H1 (cell line): ENCODE measurements around the gene CT45A3. TPM values are rescaled to one million over a fixed set of nuclear protein-coding genes. Genes with fewer than 3 reads are reported as not detected.

Experiments used
- EP300 ChIP-seq, 2 experiments: IDR thresholded peaks; 1 replicate in 1 of 2; 2 replicates in 1 of 2; pipeline ENCODE4 v1.6.1; 2011 to 2012; ENCODE audit warnings: low read depth in 2 of 2, low read length in 2 of 2, mild to moderate bottlenecking in 2 of 2, borderline replicate concordance in 1 of 2, inconsistent platforms in 1 of 2, moderate library complexity in 1 of 2
- FOSL1 ChIP-seq: IDR thresholded peaks from 2 replicates; pipeline ENCODE4 v1.6.1; 2011; ENCODE audit warnings: mild to moderate bottlenecking, low read depth, low read length, moderate library complexity; ENCODE audit not compliant: insufficient read depth
- HDAC2 ChIP-seq, 2 experiments: fragments of 300-600 bp in 1 of 2; sonication (generic) in 1 of 2; IDR thresholded peaks; 2 replicates each; pipeline ENCODE4 v1.6.1; 2011 to 2012; ENCODE audit warnings: low read depth in 2 of 2, low read length in 2 of 2, mild to moderate bottlenecking in 2 of 2, moderate library complexity in 2 of 2, borderline replicate concordance in 1 of 2, inconsistent platforms in 1 of 2
- KDM1A ChIP-seq: fragments of 200-600, 300-600 bp; sonication (generic); IDR thresholded peaks from 2 replicates; pipeline ENCODE4 v1.7.1; 2016; ENCODE audit warnings: mild to moderate bottlenecking, low read length, borderline replicate concordance
- SUZ12 ChIP-seq: fragments of 200-600 bp; sonication (generic); IDR thresholded peaks from 2 replicates; pipeline ENCODE4 v1.6.1; 2012; ENCODE audit warnings: mild to moderate bottlenecking, inconsistent platforms, low read length, moderate library complexity, mixed read lengths
- polyA plus RNA-seq, 7 experiments: library from polyadenylated mRNA; depleted of rRNA in 3 of 7; stranded (reverse) in 5 of 7; unstranded in 2 of 7; fragments of >200 nt in 5 of 7; fragments of 200-250 nt in 2 of 7; gene quantifications; 1 replicate in 5 of 7; 2 replicates in 1 of 7; 4 replicates in 1 of 7; pipeline versions ENCODE4 v1.2.1 to v1.2.3, GENCODE V29; 2011 to 2013; ENCODE audit warnings: missing spikeins in 2 of 7, mixed read lengths in 2 of 7
- total RNA-seq: library from RNA; stranded (reverse); fragmentation: NEBNext Ultra II Directional; extraction: Animal tissue kit (Norgen Biotek cat#: 25700); gene quantifications from 2 replicates; pipeline ENCODE4 v1.2.1, GENCODE V29; 2021
- TF ChIP-seq, protein P1 (sequence below): fragments of 300-600 bp; sonication (generic); IDR thresholded peaks from 2 replicates; pipeline ENCODE4 v1.7.1; 2012; ENCODE audit warnings: low read length, moderate library complexity, mild to moderate bottlenecking, inconsistent platforms; ENCODE audit not compliant: insufficient replicate concordance
- TF ChIP-seq, protein P2 (sequence below): IDR thresholded peaks from 2 replicates; pipeline ENCODE4 v1.6.1; 2012; ENCODE audit warnings: low read length, inconsistent platforms

Gene CT45A3
- total and polyA plus RNA-seq, 2 of the 8 experiments (the other 6 are each of a cell fraction or from before 2014, with no cell fraction given): not detected

DNA sequence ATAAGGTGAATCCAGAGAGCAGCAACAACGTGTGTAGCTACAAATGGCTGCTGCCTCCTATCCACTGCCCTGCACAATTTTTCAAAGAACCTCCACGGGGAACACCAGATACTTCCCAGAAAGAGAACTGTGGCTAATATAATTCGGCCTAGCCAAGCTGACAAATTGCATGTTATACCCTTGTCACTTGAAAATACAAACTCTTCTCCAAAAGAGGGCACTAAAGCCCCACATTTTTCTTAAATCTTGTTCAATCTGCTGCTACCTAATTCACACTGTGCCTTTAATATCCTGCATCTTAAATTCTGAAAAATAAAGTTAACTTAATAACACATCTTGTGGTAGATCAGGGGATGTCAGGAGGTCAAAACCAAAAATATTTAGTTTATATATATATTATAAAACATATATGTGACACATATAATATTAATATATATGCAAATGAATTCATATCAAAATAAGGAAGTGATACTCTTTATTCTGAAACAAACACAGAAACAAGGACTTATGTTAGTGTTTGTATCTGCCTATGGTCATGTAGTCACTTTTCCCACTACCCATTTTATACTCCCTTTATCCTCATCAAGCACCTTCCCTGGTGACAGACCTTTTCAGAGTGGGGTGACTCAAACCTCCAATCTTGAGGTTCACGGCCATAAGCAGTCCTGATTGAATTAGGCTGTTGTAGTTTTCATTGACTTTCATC lies 30.5 kb downstream of the CT45A3 start (continued):
- TF ChIP-seq, protein P1, sequence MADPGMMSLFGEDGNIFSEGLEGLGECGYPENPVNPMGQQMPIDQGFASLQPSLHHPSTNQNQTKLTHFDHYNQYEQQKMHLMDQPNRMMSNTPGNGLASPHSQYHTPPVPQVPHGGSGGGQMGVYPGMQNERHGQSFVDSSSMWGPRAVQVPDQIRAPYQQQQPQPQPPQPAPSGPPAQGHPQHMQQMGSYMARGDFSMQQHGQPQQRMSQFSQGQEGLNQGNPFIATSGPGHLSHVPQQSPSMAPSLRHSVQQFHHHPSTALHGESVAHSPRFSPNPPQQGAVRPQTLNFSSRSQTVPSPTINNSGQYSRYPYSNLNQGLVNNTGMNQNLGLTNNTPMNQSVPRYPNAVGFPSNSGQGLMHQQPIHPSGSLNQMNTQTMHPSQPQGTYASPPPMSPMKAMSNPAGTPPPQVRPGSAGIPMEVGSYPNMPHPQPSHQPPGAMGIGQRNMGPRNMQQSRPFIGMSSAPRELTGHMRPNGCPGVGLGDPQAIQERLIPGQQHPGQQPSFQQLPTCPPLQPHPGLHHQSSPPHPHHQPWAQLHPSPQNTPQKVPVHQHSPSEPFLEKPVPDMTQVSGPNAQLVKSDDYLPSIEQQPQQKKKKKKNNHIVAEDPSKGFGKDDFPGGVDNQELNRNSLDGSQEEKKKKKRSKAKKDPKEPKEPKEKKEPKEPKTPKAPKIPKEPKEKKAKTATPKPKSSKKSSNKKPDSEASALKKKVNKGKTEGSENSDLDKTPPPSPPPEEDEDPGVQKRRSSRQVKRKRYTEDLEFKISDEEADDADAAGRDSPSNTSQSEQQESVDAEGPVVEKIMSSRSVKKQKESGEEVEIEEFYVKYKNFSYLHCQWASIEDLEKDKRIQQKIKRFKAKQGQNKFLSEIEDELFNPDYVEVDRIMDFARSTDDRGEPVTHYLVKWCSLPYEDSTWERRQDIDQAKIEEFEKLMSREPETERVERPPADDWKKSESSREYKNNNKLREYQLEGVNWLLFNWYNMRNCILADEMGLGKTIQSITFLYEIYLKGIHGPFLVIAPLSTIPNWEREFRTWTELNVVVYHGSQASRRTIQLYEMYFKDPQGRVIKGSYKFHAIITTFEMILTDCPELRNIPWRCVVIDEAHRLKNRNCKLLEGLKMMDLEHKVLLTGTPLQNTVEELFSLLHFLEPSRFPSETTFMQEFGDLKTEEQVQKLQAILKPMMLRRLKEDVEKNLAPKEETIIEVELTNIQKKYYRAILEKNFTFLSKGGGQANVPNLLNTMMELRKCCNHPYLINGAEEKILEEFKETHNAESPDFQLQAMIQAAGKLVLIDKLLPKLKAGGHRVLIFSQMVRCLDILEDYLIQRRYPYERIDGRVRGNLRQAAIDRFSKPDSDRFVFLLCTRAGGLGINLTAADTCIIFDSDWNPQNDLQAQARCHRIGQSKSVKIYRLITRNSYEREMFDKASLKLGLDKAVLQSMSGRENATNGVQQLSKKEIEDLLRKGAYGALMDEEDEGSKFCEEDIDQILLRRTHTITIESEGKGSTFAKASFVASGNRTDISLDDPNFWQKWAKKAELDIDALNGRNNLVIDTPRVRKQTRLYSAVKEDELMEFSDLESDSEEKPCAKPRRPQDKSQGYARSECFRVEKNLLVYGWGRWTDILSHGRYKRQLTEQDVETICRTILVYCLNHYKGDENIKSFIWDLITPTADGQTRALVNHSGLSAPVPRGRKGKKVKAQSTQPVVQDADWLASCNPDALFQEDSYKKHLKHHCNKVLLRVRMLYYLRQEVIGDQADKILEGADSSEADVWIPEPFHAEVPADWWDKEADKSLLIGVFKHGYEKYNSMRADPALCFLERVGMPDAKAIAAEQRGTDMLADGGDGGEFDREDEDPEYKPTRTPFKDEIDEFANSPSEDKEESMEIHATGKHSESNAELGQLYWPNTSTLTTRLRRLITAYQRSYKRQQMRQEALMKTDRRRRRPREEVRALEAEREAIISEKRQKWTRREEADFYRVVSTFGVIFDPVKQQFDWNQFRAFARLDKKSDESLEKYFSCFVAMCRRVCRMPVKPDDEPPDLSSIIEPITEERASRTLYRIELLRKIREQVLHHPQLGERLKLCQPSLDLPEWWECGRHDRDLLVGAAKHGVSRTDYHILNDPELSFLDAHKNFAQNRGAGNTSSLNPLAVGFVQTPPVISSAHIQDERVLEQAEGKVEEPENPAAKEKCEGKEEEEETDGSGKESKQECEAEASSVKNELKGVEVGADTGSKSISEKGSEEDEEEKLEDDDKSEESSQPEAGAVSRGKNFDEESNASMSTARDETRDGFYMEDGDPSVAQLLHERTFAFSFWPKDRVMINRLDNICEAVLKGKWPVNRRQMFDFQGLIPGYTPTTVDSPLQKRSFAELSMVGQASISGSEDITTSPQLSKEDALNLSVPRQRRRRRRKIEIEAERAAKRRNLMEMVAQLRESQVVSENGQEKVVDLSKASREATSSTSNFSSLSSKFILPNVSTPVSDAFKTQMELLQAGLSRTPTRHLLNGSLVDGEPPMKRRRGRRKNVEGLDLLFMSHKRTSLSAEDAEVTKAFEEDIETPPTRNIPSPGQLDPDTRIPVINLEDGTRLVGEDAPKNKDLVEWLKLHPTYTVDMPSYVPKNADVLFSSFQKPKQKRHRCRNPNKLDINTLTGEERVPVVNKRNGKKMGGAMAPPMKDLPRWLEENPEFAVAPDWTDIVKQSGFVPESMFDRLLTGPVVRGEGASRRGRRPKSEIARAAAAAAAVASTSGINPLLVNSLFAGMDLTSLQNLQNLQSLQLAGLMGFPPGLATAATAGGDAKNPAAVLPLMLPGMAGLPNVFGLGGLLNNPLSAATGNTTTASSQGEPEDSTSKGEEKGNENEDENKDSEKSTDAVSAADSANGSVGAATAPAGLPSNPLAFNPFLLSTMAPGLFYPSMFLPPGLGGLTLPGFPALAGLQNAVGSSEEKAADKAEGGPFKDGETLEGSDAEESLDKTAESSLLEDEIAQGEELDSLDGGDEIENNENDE: no peak
- TF ChIP-seq SUZ12: no peak
- TF ChIP-seq EP300 (IDR thresholded peaks at IDR 0.05; ENCODE audit: borderline replicate concordance in 1 of 2, low read depth in 2 of 2, low read length in 2 of 2): no peak
- no peak for TF ChIP-seq HDAC2 (IDR thresholded peaks at IDR 0.05; ENCODE audit: borderline replicate concordance in 1 of 2, low read depth in 2 of 2, low read length in 2 of 2)
- no peak for TF ChIP-seq FOSL1
- TF ChIP-seq, protein P2, sequence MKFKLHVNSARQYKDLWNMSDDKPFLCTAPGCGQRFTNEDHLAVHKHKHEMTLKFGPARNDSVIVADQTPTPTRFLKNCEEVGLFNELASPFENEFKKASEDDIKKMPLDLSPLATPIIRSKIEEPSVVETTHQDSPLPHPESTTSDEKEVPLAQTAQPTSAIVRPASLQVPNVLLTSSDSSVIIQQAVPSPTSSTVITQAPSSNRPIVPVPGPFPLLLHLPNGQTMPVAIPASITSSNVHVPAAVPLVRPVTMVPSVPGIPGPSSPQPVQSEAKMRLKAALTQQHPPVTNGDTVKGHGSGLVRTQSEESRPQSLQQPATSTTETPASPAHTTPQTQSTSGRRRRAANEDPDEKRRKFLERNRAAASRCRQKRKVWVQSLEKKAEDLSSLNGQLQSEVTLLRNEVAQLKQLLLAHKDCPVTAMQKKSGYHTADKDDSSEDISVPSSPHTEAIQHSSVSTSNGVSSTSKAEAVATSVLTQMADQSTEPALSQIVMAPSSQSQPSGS: no peak
- no peak for TF ChIP-seq KDM1A
